HepG2 (cell line): ENCODE data around the gene RSL1D1. TPM values are rescaled to one million over a fixed set of nuclear protein-coding genes. Genes with fewer than 3 reads are reported as not detected.

Source experiments
- CEBPB ChIP-seq: IDR thresholded peaks from 2 replicates; pipeline ENCODE4 v1.6.1; 2011; ENCODE audit warnings: low read depth, low read length, improper control_type of control experiment, borderline replicate concordance
- EP300 ChIP-seq, 3 experiments: sonication (generic) in 1 of 3; formaldehyde crosslinking in 1 of 3; IDR thresholded peaks; 2 replicates each; pipeline versions ENCODE4 v1.5.1 to v1.6.1; 2011 to 2020; ENCODE audit warnings: low read depth in 2 of 3, low read length in 2 of 3, borderline replicate concordance in 1 of 3, improper control_type of control experiment in 1 of 3, mild to moderate bottlenecking in 1 of 3, missing genetic modification reagents in 1 of 3, moderate library complexity in 1 of 3
- GATAD1 ChIP-seq: IDR thresholded peaks from 2 replicates; pipeline ENCODE4 v1.6.1; 2016; ENCODE audit warnings: missing genetic modification reagents, missing compliant biosample characterization
- PCBP2 ChIP-seq: fragments of 200-400 bp; formaldehyde crosslinking; optimal IDR thresholded peaks from 2 replicates; pipeline ENCODE3; 2018; ENCODE audit warnings: low read length, low read depth; ENCODE audit not compliant: poor library complexity, severe bottlenecking
- RBM22 ChIP-seq: fragments of 200-400 bp; formaldehyde crosslinking; optimal IDR thresholded peaks from 2 replicates; pipeline ENCODE3; 2017; ENCODE audit warnings: mild to moderate bottlenecking, low read length, moderate library complexity
- RFXAP ChIP-seq: sonication (generic); formaldehyde crosslinking; IDR thresholded peaks from 2 replicates; pipeline ENCODE4 v1.4.0; 2020; ENCODE audit warnings: missing genetic modification reagents, borderline replicate concordance
- SIN3B ChIP-seq: fragments of 150-350 bp; IDR thresholded peaks from 2 replicates; pipeline ENCODE4 v1.6.1; 2014; ENCODE audit warnings: low read length
- SMAD3 ChIP-seq: sonication (generic); formaldehyde crosslinking; IDR thresholded peaks from 2 replicates; pipeline ENCODE4 v1.4.0; 2020; ENCODE audit warnings: missing genetic modification reagents
- ZC3H13 ChIP-seq: sonication (generic); formaldehyde crosslinking; IDR thresholded peaks from 2 replicates; pipeline ENCODE4 v1.8.1; 2023; ENCODE audit warnings: mild to moderate bottlenecking, missing genetic modification reagents, moderate library complexity
- ZNF260 ChIP-seq: sonication (generic); formaldehyde crosslinking; IDR thresholded peaks from 2 replicates; pipeline ENCODE4 v1.4.0; 2020; ENCODE audit warnings: missing genetic modification reagents, low read depth, mild to moderate bottlenecking, borderline replicate concordance
- ZNF496 ChIP-seq: sonication (generic); formaldehyde crosslinking; IDR thresholded peaks from 2 replicates; pipeline ENCODE4 v1.8.1; 2023; ENCODE audit warnings: mild to moderate bottlenecking, moderate library complexity, missing genetic modification reagents; ENCODE audit not compliant: insufficient replicate concordance
- ZNF510 ChIP-seq: sonication (generic); formaldehyde crosslinking; IDR thresholded peaks from 2 replicates; pipeline ENCODE4 v1.4.0; 2020; ENCODE audit warnings: low read depth, mild to moderate bottlenecking, missing genetic modification reagents
- ZNF598 ChIP-seq: sonication (generic); formaldehyde crosslinking; IDR thresholded peaks from 2 replicates; pipeline ENCODE4 v1.5.1; 2020; ENCODE audit warnings: mild to moderate bottlenecking, missing genetic modification reagents, borderline replicate concordance
- polyA plus RNA-seq, 8 experiments: library from polyadenylated mRNA; depleted of rRNA in 3 of 8; stranded (reverse) in 7 of 8; unstranded in 1 of 8; fragments of >200 nt; fragmentation: Illumina TruSeq in 4 of 8; extraction: Trizol in 4 of 8; gene quantifications; 2 replicates each; pipeline versions ENCODE4 v1.2.1 to v1.2.3, GENCODE V29; 2011 to 2016; ENCODE audit warnings: low read depth in 4 of 8, missing spikeins in 1 of 8, mixed read lengths in 1 of 8; ENCODE audit not compliant: insufficient read depth in 1 of 8
- total RNA-seq, 5 experiments: library from RNA; depleted of rRNA; stranded (reverse); fragments of >200 nt; fragmentation: Illumina TruSeq; extraction: Trizol; gene quantifications; 2 replicates each; pipeline ENCODE4 v1.2.3, GENCODE V29; 2016; ENCODE audit warnings: low read depth in 1 of 5
- TF ChIP-seq, protein P1 (sequence below): sonication (generic); formaldehyde crosslinking; IDR thresholded peaks from 2 replicates; pipeline ENCODE4 v1.5.0; 2020; ENCODE audit warnings: mild to moderate bottlenecking, missing genetic modification reagents, borderline replicate concordance
- TF ChIP-seq, protein P2 (sequence below): sonication (generic); formaldehyde crosslinking; IDR thresholded peaks from 2 replicates; pipeline ENCODE4 v1.4.0; 2020; ENCODE audit warnings: mild to moderate bottlenecking, missing genetic modification reagents
- TF ChIP-seq, protein P3 (sequence below): sonication (generic); formaldehyde crosslinking; IDR thresholded peaks from 2 replicates; pipeline ENCODE4 v1.8.0; 2022; ENCODE audit warnings: mild to moderate bottlenecking, missing genetic modification reagents; ENCODE audit not compliant: insufficient replicate concordance
- TF ChIP-seq, protein P4 (sequence below): sonication (generic); formaldehyde crosslinking; IDR thresholded peaks from 2 replicates; pipeline ENCODE4 v1.4.0; 2020; ENCODE audit warnings: missing genetic modification reagents; ENCODE audit errors: not compliant biosample characterization

Gene RSL1D1
- total and polyA plus RNA-seq, 2 of the 13 experiments (the other 11 are each of a cell fraction or from before 2014, with no cell fraction given), result 187 to 343 TPM

DNA sequence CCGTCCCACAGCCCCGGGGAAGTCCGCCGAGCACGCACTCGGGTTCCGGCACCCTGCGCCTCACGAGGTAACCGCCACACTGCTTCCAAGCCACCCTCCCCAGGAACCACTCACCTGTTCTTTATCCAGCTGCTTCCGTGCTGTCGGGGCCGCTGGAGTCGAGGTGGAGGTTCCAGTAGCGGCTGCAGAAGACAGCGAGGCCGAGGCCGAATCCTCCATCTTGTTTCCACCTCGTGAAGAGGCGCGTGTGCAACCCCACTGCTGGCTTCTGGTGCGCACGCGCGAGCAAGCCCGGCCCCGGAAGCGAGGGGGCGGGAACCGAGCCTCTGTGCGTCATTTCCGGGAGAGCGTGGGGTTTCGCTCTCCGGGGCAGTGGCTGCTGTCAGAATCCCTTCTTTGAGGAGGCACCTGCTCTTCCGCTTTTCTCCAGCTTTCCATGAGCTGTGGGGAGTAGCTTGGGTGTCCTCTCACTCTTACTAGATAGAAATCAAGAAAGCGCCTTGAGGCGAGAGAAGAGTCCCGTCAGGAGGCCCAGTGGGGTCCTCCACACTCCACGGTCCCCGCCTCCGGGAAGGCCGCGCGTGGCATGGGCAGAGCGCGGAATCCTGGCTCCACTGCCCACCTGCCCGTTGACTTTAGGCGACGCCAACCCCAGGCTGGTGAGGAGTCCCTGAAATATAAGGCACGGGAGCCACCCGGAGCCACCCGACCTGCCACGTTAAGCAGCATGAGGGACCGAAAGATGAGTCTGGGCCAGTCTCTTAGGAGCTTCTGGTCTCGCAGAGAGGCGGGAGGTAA lies at the start of gene RSL1D1 (continued):
- TF ChIP-seq ZC3H13 (CRISPR knock-in tag) (peak; percentile 84), SMAD3 (CRISPR knock-in tag) (peak; percentile 88), ZNF496 (CRISPR knock-in tag) (no peak), SIN3B (peak; percentile 74), RFXAP (CRISPR knock-in tag) (peak; percentile 43; the same call in 1 of the 2 replicates), EP300 (IDR thresholded peaks at IDR 0.05; ENCODE audit: low read depth in 2 of 2, low read length in 2 of 2) (peak in 1 of 2 experiments; percentile 38; a peak in 3 of 4 replicates), EP300 (CRISPR knock-in tag; IDR thresholded peaks at IDR 0.05; ENCODE audit: borderline replicate concordance) (peak; percentile 44), GATAD1 (CRISPR knock-in tag) (peak; percentile 96), RBM22 (peak; percentile 13), ZNF510 (CRISPR knock-in tag) (peak; percentile 98; the same call in 1 of the 2 replicates), CEBPB (peak; percentile 64; the same call in 1 of the 2 replicates), PCBP2 (no peak), ZNF260 (CRISPR knock-in tag) (no peak; the same call in 1 of the 2 replicates), ZNF598 (CRISPR knock-in tag) (peak; percentile 98)
- TF ChIP-seq, protein P1, sequence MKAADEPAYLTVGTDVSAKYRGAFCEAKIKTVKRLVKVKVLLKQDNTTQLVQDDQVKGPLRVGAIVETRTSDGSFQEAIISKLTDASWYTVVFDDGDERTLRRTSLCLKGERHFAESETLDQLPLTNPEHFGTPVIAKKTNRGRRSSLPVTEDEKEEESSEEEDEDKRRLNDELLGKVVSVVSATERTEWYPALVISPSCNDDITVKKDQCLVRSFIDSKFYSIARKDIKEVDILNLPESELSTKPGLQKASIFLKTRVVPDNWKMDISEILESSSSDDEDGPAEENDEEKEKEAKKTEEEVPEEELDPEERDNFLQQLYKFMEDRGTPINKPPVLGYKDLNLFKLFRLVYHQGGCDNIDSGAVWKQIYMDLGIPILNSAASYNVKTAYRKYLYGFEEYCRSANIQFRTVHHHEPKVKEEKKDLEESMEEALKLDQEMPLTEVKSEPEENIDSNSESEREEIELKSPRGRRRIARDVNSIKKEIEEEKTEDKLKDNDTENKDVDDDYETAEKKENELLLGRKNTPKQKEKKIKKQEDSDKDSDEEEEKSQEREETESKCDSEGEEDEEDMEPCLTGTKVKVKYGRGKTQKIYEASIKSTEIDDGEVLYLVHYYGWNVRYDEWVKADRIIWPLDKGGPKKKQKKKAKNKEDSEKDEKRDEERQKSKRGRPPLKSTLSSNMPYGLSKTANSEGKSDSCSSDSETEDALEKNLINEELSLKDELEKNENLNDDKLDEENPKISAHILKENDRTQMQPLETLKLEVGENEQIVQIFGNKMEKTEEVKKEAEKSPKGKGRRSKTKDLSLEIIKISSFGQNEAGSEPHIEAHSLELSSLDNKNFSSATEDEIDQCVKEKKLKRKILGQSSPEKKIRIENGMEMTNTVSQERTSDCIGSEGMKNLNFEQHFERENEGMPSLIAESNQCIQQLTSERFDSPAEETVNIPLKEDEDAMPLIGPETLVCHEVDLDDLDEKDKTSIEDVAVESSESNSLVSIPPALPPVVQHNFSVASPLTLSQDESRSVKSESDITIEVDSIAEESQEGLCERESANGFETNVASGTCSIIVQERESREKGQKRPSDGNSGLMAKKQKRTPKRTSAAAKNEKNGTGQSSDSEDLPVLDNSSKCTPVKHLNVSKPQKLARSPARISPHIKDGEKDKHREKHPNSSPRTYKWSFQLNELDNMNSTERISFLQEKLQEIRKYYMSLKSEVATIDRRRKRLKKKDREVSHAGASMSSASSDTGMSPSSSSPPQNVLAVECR (CRISPR knock-in tag), result peak; percentile 98
- TF ChIP-seq, protein P2, sequence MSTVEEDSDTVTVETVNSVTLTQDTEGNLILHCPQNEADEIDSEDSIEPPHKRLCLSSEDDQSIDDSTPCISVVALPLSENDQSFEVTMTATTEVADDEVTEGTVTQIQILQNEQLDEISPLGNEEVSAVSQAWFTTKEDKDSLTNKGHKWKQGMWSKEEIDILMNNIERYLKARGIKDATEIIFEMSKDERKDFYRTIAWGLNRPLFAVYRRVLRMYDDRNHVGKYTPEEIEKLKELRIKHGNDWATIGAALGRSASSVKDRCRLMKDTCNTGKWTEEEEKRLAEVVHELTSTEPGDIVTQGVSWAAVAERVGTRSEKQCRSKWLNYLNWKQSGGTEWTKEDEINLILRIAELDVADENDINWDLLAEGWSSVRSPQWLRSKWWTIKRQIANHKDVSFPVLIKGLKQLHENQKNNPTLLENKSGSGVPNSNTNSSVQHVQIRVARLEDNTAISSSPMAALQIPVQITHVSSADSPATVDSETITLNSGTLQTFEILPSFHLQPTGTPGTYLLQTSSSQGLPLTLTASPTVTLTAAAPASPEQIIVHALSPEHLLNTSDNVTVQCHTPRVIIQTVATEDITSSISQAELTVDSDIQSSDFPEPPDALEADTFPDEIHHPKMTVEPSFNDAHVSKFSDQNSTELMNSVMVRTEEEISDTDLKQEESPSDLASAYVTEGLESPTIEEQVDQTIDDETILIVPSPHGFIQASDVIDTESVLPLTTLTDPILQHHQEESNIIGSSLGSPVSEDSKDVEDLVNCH (CRISPR knock-in tag), result no peak
- TF ChIP-seq, protein P3, sequence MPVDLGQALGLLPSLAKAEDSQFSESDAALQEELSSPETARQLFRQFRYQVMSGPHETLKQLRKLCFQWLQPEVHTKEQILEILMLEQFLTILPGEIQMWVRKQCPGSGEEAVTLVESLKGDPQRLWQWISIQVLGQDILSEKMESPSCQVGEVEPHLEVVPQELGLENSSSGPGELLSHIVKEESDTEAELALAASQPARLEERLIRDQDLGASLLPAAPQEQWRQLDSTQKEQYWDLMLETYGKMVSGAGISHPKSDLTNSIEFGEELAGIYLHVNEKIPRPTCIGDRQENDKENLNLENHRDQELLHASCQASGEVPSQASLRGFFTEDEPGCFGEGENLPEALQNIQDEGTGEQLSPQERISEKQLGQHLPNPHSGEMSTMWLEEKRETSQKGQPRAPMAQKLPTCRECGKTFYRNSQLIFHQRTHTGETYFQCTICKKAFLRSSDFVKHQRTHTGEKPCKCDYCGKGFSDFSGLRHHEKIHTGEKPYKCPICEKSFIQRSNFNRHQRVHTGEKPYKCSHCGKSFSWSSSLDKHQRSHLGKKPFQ, result peak; percentile 90
- TF ChIP-seq, protein P4, sequence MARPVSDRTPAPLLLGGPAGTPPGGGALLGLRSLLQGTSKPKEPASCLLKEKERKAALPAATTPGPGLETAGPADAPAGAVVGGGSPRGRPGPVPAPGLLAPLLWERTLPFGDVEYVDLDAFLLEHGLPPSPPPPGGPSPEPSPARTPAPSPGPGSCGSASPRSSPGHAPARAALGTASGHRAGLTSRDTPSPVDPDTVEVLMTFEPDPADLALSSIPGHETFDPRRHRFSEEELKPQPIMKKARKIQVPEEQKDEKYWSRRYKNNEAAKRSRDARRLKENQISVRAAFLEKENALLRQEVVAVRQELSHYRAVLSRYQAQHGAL (CRISPR knock-in tag), result no peak
